Ascending aorta (tissue), 2 donors: ENCODE results near the gene SHB. TPM values are rescaled to one million over a fixed set of nuclear protein-coding genes. Genes with fewer than 3 reads are reported as not detected.

Experiments
- DNase-seq, 2 donors: peaks; one replicate each; pipeline ENCODE4 v3.0.0-alpha.2; 2019; ENCODE audit warnings: low spot score in 2 of 2
- H3K27ac ChIP-seq, 2 donors: fragments of 200-600 bp; sonication (generic); one replicate each; pipeline ENCODE4 v1.5.1; 2016 to 2017; ENCODE audit warnings: mild to moderate bottlenecking in 1 of 2
- H3K27me3 ChIP-seq: fragments of 200-600 bp; sonication (generic); one replicate; pipeline ENCODE4 v1.5.1; 2017
- H3K36me3 ChIP-seq, 2 donors: fragments of 200-600 bp; sonication (generic); one replicate each; pipeline ENCODE4 v1.5.1; 2016
- H3K4me1 ChIP-seq, 2 donors: fragments of 200-600 bp; sonication (generic); one replicate each; pipeline ENCODE4 v1.5.1; 2016 to 2017; ENCODE audit warnings: mild to moderate bottlenecking in 1 of 2
- H3K4me3 ChIP-seq, 2 donors: fragments of 200-600 bp; sonication (generic); one replicate each; pipeline ENCODE4 v1.5.1; 2016 to 2017; ENCODE audit warnings: mild to moderate bottlenecking in 1 of 2
- H3K9me3 ChIP-seq, 2 donors: fragments of 200-600 bp; sonication (generic); one replicate each; pipeline ENCODE4 v1.5.1; 2016
- intact Hi-C: fragments of 100-400 bp; cut with DNase I; formaldehyde crosslinking; loops from one replicate; pipeline ENCODE4 v1.15.1; 2023
- total RNA-seq: library from RNA; depleted of rRNA; stranded (reverse); fragments of >200 nt; gene quantifications from one replicate; pipeline ENCODE4 v1.1.0, GENCODE V29; 2016
- TF ChIP-seq, protein P1 (sequence below), 3 experiments: fragments of 200-600 bp in 2 of 3; fragments of 450-650 bp in 1 of 3; sonication (generic) in 2 of 3; IDR thresholded peaks; one replicate each; pipeline ENCODE4 v1.5.1; 2016 to 2019; ENCODE audit warnings: antibody characterized with exemption in 3 of 3, mild to moderate bottlenecking in 1 of 3, moderate library complexity in 1 of 3

The SHB gene
- total RNA-seq, 1 donor from 2014 or later = 77.8 TPM

DNA sequence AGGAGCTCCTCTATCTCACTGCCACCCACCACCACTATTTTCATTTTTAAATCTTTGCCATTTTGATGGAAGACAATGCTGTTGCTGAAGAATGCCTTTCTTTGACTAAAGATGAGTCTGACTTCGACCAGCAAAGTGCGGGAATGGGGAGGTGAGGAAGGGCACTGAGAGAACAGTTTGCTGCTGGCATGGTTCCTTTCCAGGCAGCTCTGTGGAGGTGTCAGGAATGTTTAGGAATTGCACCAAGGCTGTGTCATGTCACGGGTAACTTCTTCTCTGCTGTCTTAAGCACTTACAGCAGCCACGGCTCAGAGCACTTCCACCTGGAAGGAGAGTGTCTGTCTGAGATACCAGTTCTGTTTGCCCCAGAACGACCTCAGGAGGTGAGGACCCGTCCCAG, 41.4 kb upstream of the SHB start:
- Histone ChIP-seq H3K4me1 (no peaks in the 10 kb centered on the region), H3K27ac (no peak overlapping the region), H3K4me3 (no peak overlapping the region), H3K36me3 (no peaks in the 10 kb centered on the region), H3K27me3 (no peaks in the 10 kb centered on the region), H3K9me3 (no peaks in the 10 kb centered on the region)
- intact Hi-C loops = no loop called here
- TF ChIP-seq, protein P1, sequence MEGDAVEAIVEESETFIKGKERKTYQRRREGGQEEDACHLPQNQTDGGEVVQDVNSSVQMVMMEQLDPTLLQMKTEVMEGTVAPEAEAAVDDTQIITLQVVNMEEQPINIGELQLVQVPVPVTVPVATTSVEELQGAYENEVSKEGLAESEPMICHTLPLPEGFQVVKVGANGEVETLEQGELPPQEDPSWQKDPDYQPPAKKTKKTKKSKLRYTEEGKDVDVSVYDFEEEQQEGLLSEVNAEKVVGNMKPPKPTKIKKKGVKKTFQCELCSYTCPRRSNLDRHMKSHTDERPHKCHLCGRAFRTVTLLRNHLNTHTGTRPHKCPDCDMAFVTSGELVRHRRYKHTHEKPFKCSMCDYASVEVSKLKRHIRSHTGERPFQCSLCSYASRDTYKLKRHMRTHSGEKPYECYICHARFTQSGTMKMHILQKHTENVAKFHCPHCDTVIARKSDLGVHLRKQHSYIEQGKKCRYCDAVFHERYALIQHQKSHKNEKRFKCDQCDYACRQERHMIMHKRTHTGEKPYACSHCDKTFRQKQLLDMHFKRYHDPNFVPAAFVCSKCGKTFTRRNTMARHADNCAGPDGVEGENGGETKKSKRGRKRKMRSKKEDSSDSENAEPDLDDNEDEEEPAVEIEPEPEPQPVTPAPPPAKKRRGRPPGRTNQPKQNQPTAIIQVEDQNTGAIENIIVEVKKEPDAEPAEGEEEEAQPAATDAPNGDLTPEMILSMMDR (IDR thresholded peaks at IDR 0.05) = no peak
- no peak for DNase-seq

DNA sequence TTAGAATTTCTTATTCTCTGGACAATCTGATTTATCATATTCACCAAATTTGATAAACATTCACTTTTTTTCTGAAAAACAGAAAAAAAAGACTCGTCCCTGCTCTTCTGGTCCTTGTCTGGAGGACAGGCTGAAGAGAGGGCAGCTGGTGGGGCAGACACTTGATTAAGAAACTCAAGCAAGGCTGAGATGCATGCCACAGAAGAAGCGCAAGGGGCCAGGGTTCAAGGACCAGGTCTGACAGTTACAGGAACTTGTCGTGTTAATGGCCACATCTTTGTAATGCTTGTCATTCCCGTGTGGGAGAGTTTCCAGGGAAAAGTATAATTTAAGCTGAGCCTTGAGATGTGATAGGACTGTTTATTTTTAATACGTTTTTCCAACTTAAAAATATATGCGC, 40.6 kb upstream of the SHB start:
- Histone ChIP-seq H3K4me3 (no peak overlapping the region), H3K27me3 (no peaks in the 10 kb centered on the region), H3K4me1 (no peaks in the 10 kb centered on the region), H3K27ac (no peak overlapping the region), H3K36me3 (no peaks in the 10 kb centered on the region), H3K9me3 (no peaks in the 10 kb centered on the region)
- no peak for DNase-seq
- intact Hi-C loops = no loop called here
- TF ChIP-seq, protein P1 (IDR thresholded peaks at IDR 0.05) = no peak

DNA sequence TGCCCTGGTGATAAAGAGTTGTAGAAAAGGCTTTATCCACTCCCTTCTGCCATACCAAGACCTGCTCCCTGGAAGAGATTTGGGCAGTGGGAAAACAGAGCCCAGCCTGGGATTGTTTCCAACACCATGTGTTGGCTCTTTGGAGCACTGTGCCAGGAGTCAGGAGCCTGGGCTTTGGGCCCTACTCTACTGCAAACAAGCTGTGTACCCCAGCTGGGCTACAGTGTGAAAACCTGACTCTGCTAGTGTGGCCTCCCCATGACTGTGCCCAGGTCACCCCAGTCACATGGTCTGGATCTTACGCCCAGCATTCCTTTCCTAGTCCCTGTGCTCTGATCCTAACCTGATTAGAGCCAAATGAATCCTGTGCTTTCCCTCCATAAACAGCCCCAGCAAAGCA, 39.3 kb upstream of the SHB start:
- Histone ChIP-seq H3K27ac (no peak overlapping the region), H3K9me3 (no peaks in the 10 kb centered on the region), H3K27me3 (no peaks in the 10 kb centered on the region), H3K4me1 (no peaks in the 10 kb centered on the region), H3K36me3 (no peaks in the 10 kb centered on the region), H3K4me3 (no peak overlapping the region)
- TF ChIP-seq, protein P1 (IDR thresholded peaks at IDR 0.05) = no peak
- DNase-seq = no peak
- intact Hi-C loops = no loop called here

DNA sequence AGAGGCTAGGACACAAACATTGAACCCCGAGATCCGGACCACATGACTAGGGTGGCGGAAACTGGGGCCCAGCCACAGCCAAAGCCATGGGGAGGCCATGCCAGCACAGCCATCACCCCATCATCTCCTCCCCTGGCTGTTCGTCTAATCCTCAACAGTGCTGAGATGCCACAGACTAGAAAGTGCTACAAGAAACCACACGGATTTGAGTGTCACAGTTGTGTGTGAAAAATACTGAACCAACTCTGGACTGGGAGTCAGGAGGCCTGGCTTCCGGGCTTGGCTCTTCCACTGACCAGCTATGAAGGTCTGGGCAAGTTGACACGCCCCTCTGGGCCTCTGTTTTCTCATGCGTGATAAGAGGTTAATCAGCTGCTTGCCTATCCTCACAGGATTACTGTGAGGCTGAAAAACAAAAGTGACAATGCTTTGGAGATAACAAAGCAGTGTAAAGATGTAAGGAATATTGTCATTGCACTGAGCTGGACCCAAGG, 38.8 kb upstream of the SHB start:
- Histone ChIP-seq H3K27me3 (no peaks in the 10 kb centered on the region), H3K4me1 (no peaks in the 10 kb centered on the region), H3K9me3 (no peaks in the 10 kb centered on the region), H3K27ac (no peak overlapping the region), H3K36me3 (no peaks in the 10 kb centered on the region), H3K4me3 (no peak overlapping the region)
- TF ChIP-seq, protein P1 (IDR thresholded peaks at IDR 0.05) = no peak
- intact Hi-C loops = no loop called here
- DNase-seq = no peak

DNA sequence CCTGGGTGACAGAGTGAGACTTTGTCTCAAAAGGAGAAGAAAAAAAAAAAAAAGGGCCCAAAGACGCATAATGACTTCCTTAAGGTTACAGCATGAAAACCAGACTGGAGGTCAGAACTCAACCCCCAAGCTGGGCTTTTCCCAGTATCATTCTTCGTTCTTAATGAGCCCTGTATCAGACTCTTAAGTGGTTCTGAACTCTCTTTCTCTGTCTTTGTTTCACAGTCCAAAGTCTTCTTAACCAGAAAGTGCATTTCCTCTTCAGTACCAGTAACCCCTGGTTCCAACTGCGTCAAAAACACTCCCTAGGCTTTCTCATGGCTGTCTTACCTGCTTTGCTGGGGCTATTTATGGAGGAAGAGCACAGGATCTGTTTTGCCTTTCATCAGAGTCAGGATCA, 38.4 kb upstream of the SHB start:
- intact Hi-C loops = no loop called here
- no peak for DNase-seq
- Histone ChIP-seq H3K27ac (no peak overlapping the region), H3K36me3 (no peaks in the 10 kb centered on the region), H3K4me3 (no peak overlapping the region), H3K27me3 (no peaks in the 10 kb centered on the region), H3K4me1 (no peaks in the 10 kb centered on the region), H3K9me3 (no peaks in the 10 kb centered on the region)
- TF ChIP-seq, protein P1 (IDR thresholded peaks at IDR 0.05) = no peak

DNA sequence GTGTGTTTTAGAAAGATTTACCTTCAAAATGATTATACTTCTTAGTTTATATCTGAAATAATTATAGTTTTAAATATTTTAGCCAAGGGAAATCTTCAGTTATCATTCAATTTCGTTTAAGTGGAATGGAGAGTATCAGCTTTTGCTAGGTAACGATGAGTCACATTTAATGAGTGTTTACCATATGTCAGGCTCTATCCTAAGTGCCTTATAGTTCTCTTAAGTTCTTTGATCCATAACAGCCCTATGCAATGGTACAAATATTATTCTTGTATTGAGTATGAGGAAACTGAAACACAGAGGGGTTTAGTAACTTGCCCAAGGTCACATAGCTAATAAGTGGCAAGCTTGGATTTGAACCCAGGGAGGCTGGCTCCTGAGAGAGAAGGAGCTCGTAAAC, 37.5 kb upstream of the SHB start:
- Histone ChIP-seq H3K4me1 (no peaks in the 10 kb centered on the region), H3K9me3 (no peaks in the 10 kb centered on the region), H3K27ac (no peak overlapping the region), H3K4me3 (no peak overlapping the region), H3K36me3 (no peaks in the 10 kb centered on the region), H3K27me3 (no peaks in the 10 kb centered on the region)
- intact Hi-C loops = no loop called here
- TF ChIP-seq, protein P1 (IDR thresholded peaks at IDR 0.05) = no peak
- DNase-seq = no peak
